ENCODE results near the gene MLLT6. TPM values are rescaled to one million over a fixed set of nuclear protein-coding genes. Genes with fewer than 3 reads are reported as not detected.

The MLLT6 gene
- total and polyA plus RNA-seq, 2 of the 13 experiments (the other 11 are each of a cell fraction or from before 2014, with no cell fraction given): 50.7 to 69.5 TPM

DNA sequence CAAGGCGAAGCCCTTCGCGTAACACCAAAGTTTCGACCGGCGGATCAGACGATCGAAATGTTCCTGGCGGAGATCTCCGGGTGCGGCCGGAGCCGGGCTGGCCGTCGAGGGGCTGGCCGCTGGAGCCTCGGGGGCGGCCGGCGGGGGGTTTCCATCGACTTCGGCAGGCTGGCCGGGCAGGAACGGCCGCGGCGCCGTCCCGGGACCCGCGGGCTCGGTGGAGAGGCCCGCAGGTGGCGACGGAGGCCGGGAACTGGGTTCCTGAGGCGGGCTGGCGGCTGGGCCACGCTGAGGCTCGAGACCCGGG is 31.4 kb upstream of the MLLT6 start (continued):
- TF ChIP-seq GPN1 (CRISPR knock-in tag; IDR thresholded peaks at IDR 0.05; ENCODE audit: borderline replicate concordance): no peak
- no peak for TF ChIP-seq ZNF432 (CRISPR knock-in tag; IDR thresholded peaks at IDR 0.05; ENCODE audit: borderline replicate concordance)
- TF ChIP-seq NCOA2 (CRISPR knock-in tag; IDR thresholded peaks at IDR 0.05): no peak
- TF ChIP-seq, protein P1, sequence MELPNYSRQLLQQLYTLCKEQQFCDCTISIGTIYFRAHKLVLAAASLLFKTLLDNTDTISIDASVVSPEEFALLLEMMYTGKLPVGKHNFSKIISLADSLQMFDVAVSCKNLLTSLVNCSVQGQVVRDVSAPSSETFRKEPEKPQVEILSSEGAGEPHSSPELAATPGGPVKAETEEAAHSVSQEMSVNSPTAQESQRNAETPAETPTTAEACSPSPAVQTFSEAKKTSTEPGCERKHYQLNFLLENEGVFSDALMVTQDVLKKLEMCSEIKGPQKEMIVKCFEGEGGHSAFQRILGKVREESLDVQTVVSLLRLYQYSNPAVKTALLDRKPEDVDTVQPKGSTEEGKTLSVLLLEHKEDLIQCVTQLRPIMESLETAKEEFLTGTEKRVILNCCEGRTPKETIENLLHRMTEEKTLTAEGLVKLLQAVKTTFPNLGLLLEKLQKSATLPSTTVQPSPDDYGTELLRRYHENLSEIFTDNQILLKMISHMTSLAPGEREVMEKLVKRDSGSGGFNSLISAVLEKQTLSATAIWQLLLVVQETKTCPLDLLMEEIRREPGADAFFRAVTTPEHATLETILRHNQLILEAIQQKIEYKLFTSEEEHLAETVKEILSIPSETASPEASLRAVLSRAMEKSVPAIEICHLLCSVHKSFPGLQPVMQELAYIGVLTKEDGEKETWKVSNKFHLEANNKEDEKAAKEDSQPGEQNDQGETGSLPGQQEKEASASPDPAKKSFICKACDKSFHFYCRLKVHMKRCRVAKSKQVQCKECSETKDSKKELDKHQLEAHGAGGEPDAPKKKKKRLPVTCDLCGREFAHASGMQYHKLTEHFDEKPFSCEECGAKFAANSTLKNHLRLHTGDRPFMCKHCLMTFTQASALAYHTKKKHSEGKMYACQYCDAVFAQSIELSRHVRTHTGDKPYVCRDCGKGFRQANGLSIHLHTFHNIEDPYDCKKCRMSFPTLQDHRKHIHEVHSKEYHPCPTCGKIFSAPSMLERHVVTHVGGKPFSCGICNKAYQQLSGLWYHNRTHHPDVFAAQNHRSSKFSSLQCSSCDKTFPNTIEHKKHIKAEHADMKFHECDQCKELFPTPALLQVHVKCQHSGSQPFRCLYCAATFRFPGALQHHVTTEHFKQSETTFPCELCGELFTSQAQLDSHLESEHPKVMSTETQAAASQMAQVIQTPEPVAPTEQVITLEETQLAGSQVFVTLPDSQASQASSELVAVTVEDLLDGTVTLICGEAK (IDR thresholded peaks at IDR 0.05): no peak
- TF ChIP-seq, protein P1 (CRISPR knock-in tag; IDR thresholded peaks at IDR 0.05): no peak
- TF ChIP-seq KAT7 (CRISPR knock-in tag; IDR thresholded peaks at IDR 0.05; ENCODE audit: borderline replicate concordance): no peak
- TF ChIP-seq MYC (CRISPR knock-in tag; IDR thresholded peaks at IDR 0.05; ENCODE audit: borderline replicate concordance): no peak; the same call in 1 of the 2 replicates
- TF ChIP-seq, protein P2, sequence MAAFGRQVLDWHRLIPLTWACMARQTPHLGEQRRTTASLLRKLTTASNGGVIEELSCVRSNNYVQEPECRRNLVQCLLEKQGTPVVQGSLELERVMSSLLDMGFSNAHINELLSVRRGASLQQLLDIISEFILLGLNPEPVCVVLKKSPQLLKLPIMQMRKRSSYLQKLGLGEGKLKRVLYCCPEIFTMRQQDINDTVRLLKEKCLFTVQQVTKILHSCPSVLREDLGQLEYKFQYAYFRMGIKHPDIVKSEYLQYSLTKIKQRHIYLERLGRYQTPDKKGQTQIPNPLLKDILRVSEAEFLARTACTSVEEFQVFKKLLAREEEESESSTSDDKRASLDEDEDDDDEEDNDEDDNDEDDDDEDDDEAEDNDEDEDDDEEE (CRISPR knock-in tag; IDR thresholded peaks at IDR 0.05): no peak
- TF ChIP-seq, protein P3, sequence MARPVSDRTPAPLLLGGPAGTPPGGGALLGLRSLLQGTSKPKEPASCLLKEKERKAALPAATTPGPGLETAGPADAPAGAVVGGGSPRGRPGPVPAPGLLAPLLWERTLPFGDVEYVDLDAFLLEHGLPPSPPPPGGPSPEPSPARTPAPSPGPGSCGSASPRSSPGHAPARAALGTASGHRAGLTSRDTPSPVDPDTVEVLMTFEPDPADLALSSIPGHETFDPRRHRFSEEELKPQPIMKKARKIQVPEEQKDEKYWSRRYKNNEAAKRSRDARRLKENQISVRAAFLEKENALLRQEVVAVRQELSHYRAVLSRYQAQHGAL (CRISPR knock-in tag; IDR thresholded peaks at IDR 0.05; ENCODE audit: not compliant biosample characterization): no peak
- no peak for TF ChIP-seq NR2C2 (CRISPR knock-in tag; IDR thresholded peaks at IDR 0.05; ENCODE audit: borderline replicate concordance)
- TF ChIP-seq ATF1 (CRISPR knock-in tag; IDR thresholded peaks at IDR 0.05): no peak
- no peak for TF ChIP-seq ZNF678 (CRISPR knock-in tag; IDR thresholded peaks at IDR 0.05)
- no peak for TF ChIP-seq HIVEP1 (CRISPR knock-in tag; IDR thresholded peaks at IDR 0.05)
- TF ChIP-seq SRY (CRISPR knock-in tag; IDR thresholded peaks at IDR 0.05): no peak
- no peak for TF ChIP-seq ZNF138 (CRISPR knock-in tag; IDR thresholded peaks at IDR 0.05; ENCODE audit: low read depth)
- TF ChIP-seq CREM (IDR thresholded peaks at IDR 0.05): no peak
- TF ChIP-seq CREM (CRISPR knock-in tag; IDR thresholded peaks at IDR 0.05): no peak
- TF ChIP-seq ZNF232 (CRISPR knock-in tag; IDR thresholded peaks at IDR 0.05; ENCODE audit: borderline replicate concordance): no peak

Measured in HepG2 (cell line).